Erythroblast (primary cell): ENCODE data around the gene FBXO46.

Experiments used
- GATA1 ChIP-seq: IDR thresholded peaks from 2 replicates; pipeline ENCODE4 v1.6.1; 2011; ENCODE audit warnings: low read depth, mild to moderate bottlenecking, control low read depth, low read length, moderate library complexity
- POLR2A ChIP-seq: IDR thresholded peaks from 2 replicates; pipeline ENCODE4 v1.6.1; 2011; ENCODE audit warnings: mild to moderate bottlenecking, low read length

DNA sequence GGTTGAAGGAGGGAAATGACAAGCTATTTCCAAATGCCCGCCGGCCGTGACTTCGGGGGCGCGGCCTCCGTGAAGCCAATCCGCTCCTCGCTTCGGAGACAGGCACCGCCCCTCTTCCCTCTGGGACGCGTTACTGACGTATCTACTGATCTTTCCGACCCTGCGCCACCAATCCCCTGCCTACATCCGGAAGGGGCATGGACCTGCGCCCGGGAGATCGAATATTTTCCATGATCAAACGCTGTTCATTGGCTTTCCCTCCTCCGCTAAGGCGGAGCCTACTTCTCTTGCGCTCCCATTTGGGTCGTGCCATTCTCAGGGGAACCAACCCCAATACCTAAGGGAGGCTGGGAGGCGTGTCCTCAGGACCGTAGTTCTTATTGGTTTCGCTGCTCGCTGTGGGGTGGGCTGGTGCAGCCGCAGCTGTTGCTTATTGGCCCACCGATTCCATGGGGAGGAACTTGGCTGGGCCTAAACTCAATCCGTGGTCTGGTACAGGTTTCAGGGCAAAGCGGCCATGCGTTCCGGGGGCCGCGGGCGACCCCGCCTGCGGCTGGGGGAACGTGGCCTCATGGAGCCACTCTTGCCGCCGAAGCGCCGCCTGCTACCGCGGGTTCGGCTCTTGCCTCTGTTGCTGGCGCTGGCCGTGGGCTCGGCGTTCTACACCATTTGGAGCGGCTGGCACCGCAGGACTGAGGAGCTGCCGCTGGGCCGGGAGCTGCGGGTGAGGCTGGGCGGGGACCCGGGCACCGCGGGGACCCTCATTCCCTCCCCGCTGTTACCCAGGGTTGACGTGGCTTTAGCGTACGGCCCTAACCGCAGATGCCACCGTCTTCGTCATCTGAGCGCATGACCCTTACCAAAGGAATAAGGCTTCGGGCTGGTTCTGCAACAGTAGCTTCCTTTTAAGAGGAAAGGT is 38.2 kb downstream of the FBXO46 start, which contains the start of gene QPCTL:
- TF ChIP-seq POLR2A, result peak; percentile 18
- TF ChIP-seq GATA1, result no peak
